ENCODE measurements around the gene SIN3A.

DNA sequence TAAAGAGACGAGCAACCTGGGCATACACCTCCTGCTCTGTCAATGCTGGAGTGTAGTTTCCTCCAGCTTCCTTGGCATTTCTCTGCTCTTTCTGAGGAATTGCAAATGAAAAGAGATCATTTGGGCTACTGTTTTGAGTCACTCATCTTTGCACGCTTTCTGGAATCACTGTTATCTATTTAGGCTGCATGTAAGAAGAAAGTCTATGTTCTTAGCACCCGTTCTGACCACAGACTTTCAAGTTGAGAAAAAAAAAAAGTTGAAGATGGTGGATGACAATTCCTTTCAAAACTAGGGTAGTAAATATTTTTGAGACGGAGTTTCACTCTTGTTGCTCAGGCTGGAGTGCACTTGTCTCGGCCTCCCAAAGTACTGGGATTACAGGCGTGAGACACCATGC, 41.3 kb downstream of the SIN3A start:
- TF ChIP-seq, protein P1, sequence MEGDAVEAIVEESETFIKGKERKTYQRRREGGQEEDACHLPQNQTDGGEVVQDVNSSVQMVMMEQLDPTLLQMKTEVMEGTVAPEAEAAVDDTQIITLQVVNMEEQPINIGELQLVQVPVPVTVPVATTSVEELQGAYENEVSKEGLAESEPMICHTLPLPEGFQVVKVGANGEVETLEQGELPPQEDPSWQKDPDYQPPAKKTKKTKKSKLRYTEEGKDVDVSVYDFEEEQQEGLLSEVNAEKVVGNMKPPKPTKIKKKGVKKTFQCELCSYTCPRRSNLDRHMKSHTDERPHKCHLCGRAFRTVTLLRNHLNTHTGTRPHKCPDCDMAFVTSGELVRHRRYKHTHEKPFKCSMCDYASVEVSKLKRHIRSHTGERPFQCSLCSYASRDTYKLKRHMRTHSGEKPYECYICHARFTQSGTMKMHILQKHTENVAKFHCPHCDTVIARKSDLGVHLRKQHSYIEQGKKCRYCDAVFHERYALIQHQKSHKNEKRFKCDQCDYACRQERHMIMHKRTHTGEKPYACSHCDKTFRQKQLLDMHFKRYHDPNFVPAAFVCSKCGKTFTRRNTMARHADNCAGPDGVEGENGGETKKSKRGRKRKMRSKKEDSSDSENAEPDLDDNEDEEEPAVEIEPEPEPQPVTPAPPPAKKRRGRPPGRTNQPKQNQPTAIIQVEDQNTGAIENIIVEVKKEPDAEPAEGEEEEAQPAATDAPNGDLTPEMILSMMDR (IDR thresholded peaks at IDR 0.05; ENCODE audit: low read depth, low read length, poor library complexity, severe bottlenecking) = no peak
- TF ChIP-seq EZH2phosphoT487 (IDR thresholded peaks at IDR 0.05; ENCODE audit: borderline replicate concordance, low read length) = no peak
